ENCODE measurements around the gene ZNF335. TPM values are rescaled to one million over a fixed set of nuclear protein-coding genes. Genes with fewer than 3 reads are reported as not detected.

The ZNF335 gene, protein sequence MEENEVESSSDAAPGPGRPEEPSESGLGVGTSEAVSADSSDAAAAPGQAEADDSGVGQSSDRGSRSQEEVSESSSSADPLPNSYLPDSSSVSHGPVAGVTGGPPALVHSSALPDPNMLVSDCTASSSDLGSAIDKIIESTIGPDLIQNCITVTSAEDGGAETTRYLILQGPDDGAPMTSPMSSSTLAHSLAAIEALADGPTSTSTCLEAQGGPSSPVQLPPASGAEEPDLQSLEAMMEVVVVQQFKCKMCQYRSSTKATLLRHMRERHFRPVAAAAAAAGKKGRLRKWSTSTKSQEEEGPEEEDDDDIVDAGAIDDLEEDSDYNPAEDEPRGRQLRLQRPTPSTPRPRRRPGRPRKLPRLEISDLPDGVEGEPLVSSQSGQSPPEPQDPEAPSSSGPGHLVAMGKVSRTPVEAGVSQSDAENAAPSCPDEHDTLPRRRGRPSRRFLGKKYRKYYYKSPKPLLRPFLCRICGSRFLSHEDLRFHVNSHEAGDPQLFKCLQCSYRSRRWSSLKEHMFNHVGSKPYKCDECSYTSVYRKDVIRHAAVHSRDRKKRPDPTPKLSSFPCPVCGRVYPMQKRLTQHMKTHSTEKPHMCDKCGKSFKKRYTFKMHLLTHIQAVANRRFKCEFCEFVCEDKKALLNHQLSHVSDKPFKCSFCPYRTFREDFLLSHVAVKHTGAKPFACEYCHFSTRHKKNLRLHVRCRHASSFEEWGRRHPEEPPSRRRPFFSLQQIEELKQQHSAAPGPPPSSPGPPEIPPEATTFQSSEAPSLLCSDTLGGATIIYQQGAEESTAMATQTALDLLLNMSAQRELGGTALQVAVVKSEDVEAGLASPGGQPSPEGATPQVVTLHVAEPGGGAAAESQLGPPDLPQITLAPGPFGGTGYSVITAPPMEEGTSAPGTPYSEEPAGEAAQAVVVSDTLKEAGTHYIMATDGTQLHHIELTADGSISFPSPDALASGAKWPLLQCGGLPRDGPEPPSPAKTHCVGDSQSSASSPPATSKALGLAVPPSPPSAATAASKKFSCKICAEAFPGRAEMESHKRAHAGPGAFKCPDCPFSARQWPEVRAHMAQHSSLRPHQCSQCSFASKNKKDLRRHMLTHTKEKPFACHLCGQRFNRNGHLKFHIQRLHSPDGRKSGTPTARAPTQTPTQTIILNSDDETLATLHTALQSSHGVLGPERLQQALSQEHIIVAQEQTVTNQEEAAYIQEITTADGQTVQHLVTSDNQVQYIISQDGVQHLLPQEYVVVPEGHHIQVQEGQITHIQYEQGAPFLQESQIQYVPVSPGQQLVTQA (N-terminal part only)
- total RNA-seq: 10 to 100 TPM; 34.9 to 35.0 TPM

DNA sequence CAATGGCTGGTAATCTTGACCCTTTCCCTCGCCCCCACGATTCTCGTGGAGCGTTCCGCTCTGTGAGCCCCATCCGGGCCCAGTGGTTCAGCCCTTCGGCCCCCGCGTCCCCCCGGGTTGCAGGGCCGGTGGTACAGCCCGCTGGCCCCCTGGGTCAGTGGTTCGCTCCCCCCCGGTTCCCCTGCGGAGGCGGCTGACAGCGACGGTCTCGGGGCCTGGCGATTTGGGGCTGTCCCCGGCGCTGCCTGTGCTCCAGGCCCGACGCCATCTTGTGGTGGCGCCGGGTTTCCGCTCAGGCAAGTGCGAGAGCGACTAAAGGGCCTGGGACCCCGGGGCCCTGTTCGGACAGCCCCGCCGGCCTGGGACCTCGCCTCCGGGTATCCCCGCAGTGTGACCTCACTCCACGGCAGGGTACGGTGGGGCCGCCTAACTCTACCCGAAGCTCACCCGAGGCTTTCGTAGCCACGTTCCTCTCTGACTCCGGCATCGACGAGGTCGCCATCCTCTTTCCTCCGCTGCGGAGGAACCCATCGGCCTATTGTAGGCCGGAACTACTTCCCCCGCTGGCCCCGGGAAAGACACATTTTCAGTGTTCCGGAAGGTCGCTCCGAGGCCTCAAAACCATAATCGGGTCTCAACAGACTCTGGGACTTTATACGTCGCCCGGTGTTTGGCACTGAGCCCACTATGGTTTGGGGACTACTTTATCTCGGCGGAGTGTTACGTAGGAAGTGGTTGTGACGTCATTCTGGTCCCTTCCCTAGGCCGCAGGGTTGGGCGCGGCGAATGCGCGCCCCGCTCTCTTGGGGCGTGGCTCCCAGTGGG lies at the start of gene ZNF335:
Gene ZNF335 (minus strand): TSS at position 529 of the 825 bp plus-strand sequence. CDS start 793 bp downstream, outside the sequence.

DNA sequence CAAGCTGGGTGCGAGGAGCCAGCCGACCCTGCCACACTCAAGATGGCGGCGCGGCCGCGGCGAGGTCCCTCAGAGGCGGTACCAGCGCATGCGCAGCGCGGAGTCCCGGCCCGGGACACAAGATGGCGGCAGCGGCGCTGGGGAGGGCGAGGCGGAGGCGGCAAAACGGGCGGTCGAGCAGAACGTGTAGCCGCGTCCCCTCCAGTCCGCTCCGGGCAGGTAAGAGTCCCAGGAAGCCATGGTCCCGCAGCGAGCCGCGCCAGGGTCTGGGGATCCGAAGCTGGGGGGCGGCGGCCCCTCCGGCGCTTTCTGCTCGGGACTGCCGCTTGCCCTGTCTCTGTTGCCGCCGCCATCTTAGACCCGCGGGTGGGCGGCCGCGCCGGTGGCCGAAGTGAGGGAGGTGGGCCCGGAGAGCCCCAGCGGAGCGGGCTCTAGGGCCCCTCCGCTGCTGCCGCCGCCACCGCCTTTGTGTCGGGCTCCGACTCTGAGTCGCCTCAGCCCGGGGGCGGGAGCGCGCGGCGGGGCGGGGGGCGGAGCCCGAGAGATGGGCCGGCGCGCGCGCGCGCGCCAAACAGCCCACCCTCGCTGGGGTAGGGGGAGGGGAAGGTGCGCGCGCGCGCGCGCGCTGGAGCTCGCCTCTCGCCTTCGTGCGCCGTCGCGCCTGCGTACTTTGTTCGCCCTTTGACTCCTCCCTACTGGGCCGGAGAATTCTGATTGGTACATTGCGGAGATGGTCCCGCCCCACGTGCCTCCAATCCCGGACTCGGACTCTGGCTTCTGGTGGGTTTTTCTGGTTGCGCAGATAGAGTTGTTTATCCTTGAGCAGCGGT lies 37.2 kb downstream of the ZNF335 start, which contains the start of gene PCIF1:
Gene PCIF1 (plus strand): TSS at position 98 of the 830 bp plus-strand sequence. CDS start 4,317 bp downstream, outside the sequence.

DNA sequence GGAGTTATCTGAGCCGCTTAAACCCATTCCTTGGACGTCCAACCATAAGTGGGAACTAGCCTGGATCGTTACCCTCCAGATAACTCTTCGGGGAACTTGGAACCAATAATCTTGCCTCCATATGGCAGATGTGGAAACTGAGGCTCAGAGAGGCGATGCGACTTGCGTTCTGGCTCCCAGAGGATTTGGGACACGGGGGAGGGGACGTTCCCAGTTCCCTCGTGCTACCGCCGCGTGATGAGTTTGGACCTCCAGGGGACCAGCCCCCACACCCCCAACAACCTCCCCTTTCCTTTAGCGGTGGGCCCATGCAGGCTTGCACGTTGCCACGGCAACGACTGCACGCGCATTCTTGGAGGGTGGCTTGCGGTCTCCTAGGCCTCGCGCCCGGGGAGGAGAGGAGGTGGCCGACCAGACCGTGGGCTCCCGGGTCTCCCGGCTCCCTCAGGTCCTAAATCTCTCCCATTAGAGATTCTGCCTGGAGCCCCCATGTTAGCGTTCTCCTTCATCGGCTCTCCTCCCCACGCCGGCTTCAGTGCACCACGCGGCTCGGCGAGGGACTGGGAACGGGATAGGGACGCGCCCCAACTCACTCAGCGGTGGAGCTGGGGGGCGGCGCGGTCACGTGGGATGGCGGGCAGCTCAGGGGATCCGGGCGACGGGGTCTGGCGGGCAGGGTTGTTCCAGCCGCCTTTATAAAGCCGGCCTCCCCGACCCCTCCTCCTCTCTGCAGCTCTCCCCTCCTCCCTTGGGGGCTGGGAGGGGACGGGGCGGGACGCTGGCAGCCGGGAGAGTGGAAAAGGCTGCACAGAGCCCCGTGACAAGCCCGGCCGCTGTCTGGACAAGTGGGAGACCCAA lies 60.3 kb downstream of the ZNF335 start, which contains the start of gene PLTP:
Gene PLTP (minus strand): TSS at position 670 of the 858 bp plus-strand sequence. CDS start 703 bp downstream, outside the sequence.

Other genes with a start within 250 kb of the ZNF335 start
- not detected for gene SPINT4, start 249.9 kb downstream of the ZNF335 start, total RNA-seq
- gene WFDC3, start 180.3 kb downstream of the ZNF335 start, total RNA-seq: not detected
- gene DNTTIP1, start 180.2 kb downstream of the ZNF335 start, total RNA-seq: 10 to 100 TPM; 27.8 to 28.2 TPM
- 100 to 1,000 TPM; 135 to 141 TPM for gene UBE2C, start 159.6 kb downstream of the ZNF335 start, total RNA-seq
- not detected for gene TNNC2, start 144.9 kb downstream of the ZNF335 start, total RNA-seq
- gene SNX21, start 138.4 kb downstream of the ZNF335 start, total RNA-seq: under 1 TPM; 0.55 to 0.70 TPM
- gene ACOT8, start 114.8 kb downstream of the ZNF335 start, total RNA-seq: 10 to 100 TPM; 29.6 to 32.8 TPM
- gene ZSWIM3, start 114.6 kb downstream of the ZNF335 start, total RNA-seq: 1 to 10 TPM; 5.6 to 6.6 TPM
- 1 to 10 TPM; 9.3 to 9.7 TPM for gene ZSWIM1, start 91.0 kb downstream of the ZNF335 start, total RNA-seq
- gene SPATA25, start 84.6 kb downstream of the ZNF335 start, total RNA-seq: 1 to 10 TPM in 1 of 2 experiments, under 1 TPM in 1; 0.96 to 2.5 TPM
- 1 to 10 TPM; 2.0 to 2.9 TPM for gene NEURL2, start 81.0 kb downstream of the ZNF335 start, total RNA-seq
- gene CTSA, start 80.9 kb downstream of the ZNF335 start, total RNA-seq: 10 to 100 TPM; 56.9 to 57.5 TPM
- gene PLTP, start 60.0 kb downstream of the ZNF335 start, total RNA-seq: under 1 TPM; 0.43 to 0.50 TPM
- 10 to 100 TPM; 46.3 to 46.8 TPM for gene PCIF1, start 37.5 kb downstream of the ZNF335 start, total RNA-seq
- gene MMP9, start 36.7 kb upstream of the ZNF335 start, total RNA-seq: not detected
- gene SLC12A5, start 57.0 kb upstream of the ZNF335 start, total RNA-seq: under 1 TPM; 0.17 to 0.88 TPM
- 10 to 100 TPM; 26.4 to 28.3 TPM for gene NCOA5, start 117.8 kb upstream of the ZNF335 start, total RNA-seq
- gene CD40, start 146.1 kb upstream of the ZNF335 start, total RNA-seq: under 1 TPM; 0.71 to 0.82 TPM